Measurements from ENCODE around the gene KLF6.

Gene KLF6

DNA sequence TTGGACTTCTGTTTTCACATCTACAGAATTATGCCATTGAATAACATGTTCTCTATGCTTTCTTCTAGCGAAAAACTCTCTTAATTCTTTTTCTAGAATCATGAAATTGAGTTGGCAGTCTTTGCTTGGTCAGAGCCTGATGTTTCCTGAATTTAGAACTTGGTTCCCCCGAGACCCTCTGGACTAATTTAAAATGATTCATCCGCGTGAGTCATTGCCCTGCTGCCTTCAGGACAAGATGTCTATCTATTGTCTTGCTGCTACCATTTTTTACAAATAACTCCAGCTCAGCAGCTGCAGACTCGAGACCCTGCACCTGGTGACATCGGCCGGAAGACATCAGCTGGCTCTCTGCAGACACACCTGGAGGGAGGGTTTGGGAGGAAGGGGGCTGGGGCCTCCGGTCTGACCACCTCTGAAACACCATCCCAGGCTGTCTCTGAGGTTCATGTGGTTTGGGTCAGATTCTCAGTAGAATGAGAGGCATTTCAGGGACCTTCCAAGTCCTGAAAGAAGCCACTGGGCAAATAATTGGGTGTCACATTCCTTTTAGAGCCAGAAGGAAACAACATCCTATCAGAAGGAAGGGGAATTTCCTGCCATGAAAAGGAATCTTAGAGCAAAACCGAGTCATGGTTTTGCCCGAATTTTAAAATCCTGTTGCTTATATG, 20.9 kb upstream of the KLF6 start:
- no peak for DNase-seq (ENCODE audit: low read depth)
- no peak overlapping the region for H3K4me3 ChIP-seq (ENCODE audit: low read depth, low read length)
- TF ChIP-seq, protein P1, sequence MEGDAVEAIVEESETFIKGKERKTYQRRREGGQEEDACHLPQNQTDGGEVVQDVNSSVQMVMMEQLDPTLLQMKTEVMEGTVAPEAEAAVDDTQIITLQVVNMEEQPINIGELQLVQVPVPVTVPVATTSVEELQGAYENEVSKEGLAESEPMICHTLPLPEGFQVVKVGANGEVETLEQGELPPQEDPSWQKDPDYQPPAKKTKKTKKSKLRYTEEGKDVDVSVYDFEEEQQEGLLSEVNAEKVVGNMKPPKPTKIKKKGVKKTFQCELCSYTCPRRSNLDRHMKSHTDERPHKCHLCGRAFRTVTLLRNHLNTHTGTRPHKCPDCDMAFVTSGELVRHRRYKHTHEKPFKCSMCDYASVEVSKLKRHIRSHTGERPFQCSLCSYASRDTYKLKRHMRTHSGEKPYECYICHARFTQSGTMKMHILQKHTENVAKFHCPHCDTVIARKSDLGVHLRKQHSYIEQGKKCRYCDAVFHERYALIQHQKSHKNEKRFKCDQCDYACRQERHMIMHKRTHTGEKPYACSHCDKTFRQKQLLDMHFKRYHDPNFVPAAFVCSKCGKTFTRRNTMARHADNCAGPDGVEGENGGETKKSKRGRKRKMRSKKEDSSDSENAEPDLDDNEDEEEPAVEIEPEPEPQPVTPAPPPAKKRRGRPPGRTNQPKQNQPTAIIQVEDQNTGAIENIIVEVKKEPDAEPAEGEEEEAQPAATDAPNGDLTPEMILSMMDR (IDR thresholded peaks at IDR 0.05; ENCODE audit: low read depth, low read length, missing control alignments), result no peak

DNA sequence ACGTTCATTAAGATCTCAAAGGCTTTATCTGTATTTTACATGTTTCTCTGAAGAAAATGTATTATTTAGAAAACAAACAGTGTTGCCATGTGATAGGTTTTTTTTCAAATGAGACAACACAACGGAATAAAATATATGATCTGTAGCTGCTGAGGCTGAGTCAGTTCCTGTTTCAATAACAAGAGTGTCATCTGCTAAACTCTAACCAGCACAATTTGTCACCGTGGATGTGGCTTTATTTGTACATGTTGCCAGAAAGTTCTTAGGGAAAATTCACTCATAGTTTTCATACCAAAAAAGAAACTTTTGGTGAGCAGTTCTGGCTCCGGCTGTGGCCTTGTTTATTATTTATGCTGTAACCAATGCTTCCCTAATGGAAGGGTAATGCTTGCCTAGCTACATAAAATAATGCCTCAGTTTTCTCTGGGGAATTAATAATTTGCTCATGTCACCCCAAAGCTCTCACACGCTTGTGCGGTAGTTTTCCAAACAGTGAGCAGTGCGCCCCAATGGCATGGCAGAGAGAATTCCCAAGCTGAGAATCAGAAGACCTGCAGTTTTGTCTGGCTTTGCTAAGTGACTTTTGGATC, 20.3 kb upstream of the KLF6 start:
- DNase-seq (ENCODE audit: low read depth), result no peak
- no peak overlapping the region; the same call in 1 of the 2 replicates for H3K4me3 ChIP-seq (ENCODE audit: low read depth, low read length)

DNA sequence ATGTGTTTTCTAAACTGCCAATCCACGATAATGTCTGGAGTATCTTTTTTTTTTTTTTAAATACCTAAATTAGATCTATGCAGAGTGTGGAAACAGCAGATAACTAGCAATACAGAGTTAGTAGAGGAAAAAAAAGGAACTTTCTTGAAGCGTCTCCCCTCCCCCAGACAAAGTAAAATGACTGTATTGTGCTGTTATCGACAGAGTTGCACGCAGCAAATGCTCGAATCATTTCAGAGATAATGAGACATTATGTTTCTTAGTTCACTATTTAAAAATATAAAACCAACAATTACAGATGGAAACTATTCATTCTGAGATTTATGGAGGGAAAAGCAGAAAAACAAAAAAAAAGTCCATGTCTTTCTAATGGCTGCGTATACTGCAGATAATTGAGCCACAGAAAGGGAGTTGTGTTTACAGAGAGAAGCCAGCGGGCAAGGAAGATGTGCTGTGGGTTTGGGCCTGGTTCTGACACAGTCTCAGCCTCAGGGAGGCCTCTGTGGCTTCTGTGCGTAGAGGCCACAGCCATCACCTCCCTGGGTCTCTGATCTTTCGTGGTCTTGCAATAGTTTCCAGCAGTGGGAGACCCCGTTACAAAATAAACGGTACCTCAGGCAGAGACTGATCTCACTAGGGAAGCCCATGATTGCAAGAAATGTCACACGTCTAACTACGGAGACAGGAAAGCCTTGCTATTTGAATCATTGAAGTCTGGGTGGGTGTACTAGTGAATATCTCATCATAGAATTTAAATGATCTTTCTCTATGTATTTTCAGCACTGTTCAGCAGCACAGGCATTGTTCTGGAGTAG, 19.1 kb upstream of the KLF6 start:
- DNase-seq (ENCODE audit: low read depth), result no peak

More for the DNA sequence above, 20.3 kb upstream of the KLF6 start:
- TF ChIP-seq, protein P1 (IDR thresholded peaks at IDR 0.05; ENCODE audit: low read depth, low read length, missing control alignments), result no peak

DNA sequence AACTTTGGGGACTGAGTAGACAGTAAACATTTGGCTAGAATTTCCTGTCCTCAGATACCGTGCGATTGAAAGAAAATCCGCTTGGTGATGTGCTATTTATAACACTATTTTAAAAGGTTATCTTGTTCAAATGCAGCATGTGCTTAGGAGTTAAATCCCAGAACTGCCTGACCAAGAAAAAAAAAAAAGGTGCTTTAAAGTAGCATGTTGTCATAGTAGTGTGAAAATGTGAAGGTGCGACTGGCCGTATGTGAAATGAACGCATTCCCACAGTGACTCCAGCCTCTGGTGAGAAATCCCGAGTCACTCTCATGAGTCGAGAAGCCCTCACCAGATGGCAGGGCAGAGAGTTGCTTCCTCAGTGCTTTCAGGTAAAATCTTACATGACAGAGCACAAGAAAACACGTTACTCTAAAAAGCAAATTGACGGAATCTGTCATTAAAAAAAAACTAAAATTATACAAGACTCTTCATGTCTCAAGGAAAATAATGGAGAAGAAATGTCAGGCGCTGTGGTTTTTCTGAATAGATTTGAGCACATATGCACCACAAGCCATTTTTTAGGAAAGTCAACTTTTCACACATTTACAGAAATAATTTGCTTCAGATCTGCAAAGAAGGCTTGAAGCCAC, 18.4 kb upstream of the KLF6 start:
- H3K4me3 ChIP-seq (ENCODE audit: low read depth, low read length), result no peak overlapping the region
- no peak for DNase-seq (ENCODE audit: low read depth)
- TF ChIP-seq, protein P1 (IDR thresholded peaks at IDR 0.05; ENCODE audit: low read depth, low read length, missing control alignments), result no peak

More for the DNA sequence above, 19.1 kb upstream of the KLF6 start:
- H3K4me3 ChIP-seq (ENCODE audit: low read depth, low read length), result no peak overlapping the region
- TF ChIP-seq, protein P1 (IDR thresholded peaks at IDR 0.05; ENCODE audit: low read depth, low read length, missing control alignments), result no peak

DNA sequence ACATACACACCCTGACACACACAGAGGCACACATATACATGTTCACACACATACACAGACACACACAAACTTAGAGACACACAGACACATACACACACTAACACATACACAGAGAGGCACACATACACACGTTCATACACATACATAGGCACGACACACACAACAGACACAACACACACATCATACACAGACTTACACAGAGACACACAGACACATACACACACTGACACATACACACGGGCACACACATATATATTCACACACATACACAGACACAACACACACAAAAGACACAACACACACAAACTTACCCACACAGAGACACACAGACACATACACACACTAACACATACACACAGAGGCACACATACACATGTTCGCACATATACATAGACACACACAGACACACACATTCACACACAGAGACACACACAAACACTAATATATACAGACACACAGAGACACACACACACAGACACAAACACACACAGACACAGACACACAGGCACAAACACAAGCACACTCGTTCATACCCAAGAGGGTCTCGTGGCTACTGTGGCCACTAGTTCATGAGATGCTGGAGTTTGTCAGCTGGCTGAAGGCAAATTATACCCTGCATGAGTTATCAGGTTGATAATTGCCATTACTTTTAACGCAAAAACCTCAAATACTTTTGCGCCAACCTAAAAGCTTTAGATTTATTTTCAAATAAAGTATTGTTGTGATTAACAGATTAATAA, 17.7 kb upstream of the KLF6 start:
- no peak overlapping the region for H3K4me3 ChIP-seq (ENCODE audit: low read depth, low read length)
- no peak for DNase-seq (ENCODE audit: low read depth)
- TF ChIP-seq, protein P1 (IDR thresholded peaks at IDR 0.05; ENCODE audit: low read depth, low read length, missing control alignments), result no peak

DNA sequence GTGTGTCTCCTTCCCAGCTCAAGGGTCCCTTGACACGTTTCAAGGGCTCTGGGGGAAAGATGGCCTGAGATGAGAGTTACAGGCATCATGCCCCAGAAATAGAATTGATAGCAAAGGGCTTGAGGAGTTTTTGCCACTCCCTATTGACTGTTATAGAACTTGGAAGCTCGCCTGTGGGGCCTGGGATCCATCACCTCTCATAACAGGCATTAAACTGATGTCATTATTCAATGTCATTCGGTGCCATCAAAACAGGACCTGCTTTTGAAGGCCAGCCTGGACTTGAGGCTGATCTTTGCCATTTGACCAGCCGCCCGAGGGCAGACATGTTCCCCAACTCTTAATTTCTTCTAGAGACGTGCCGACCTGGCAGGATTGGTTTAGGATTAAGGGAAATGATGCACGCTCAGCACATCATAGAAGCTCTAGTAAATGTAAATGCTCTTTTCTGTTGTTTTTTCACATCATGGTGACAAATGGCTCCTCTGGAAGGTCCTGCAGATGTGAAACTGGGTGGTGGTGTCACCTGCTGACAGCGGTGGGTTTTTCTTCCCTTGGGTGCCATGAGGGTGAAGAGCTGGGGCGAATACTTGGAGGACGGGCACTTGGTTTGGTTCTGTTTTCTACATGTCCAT, 16.7 kb upstream of the KLF6 start:
- no peak overlapping the region for H3K4me3 ChIP-seq (ENCODE audit: low read depth, low read length)
- TF ChIP-seq, protein P1 (IDR thresholded peaks at IDR 0.05; ENCODE audit: low read depth, low read length, missing control alignments), result no peak
- no peak for DNase-seq (ENCODE audit: low read depth)

All from GM12864 (cell line).